HEK293 (cell line): ENCODE results near the gene BECN2.

Experiments
- CTCF ChIA-PET: fragments of 350-600 bp; formaldehyde crosslinking; extraction: SDS; loops from one replicate; lab custom pipeline; 2021; ENCODE audit warnings: antibody characterized with exemption; lab: Yijun Ruan, JAX
- POLR2A ChIA-PET: fragments of 300-600 bp; formaldehyde crosslinking; extraction: SDS; loops from one replicate; lab custom pipeline; 2020; ENCODE audit warnings: antibody characterized with exemption, inconsistent platforms; lab: Yijun Ruan, JAX
- H3K27ac ChIP-seq: fragments of 200-500 bp; sonication (Bioruptor generic); 2 replicates; pipeline ENCODE4 v1.5.1; 2014; ENCODE audit warnings: low read depth, low read length, control low read depth, inconsistent platforms; ENCODE audit errors: extremely low read depth
- H3K36me3 ChIP-seq, 2 experiments: fragments of 200-500 bp in 1 of 2; sonication (Bioruptor generic) in 1 of 2; 1 replicate in 1 of 2; 2 replicates in 1 of 2; pipeline ENCODE4 v1.5.1; 2014 to 2017; ENCODE audit warnings: inconsistent platforms in 2 of 2, low read length in 2 of 2; ENCODE audit not compliant: control insufficient read depth in 2 of 2, insufficient read depth in 1 of 2
- H3K4me1 ChIP-seq: fragments of 200-500 bp; sonication (Bioruptor generic); 2 replicates; pipeline ENCODE4 v1.5.1; 2014; ENCODE audit warnings: mild to moderate bottlenecking, low read length, inconsistent platforms; ENCODE audit not compliant: control insufficient read depth, insufficient read depth
- H3K4me3 ChIP-seq: 2 replicates; pipeline ENCODE4 v1.5.1; 2011; ENCODE audit warnings: low read depth, mild to moderate bottlenecking, control low read depth, low read length, moderate library complexity
- H3K9me3 ChIP-seq: fragments of 200-500 bp; sonication (Bioruptor generic); 2 replicates; pipeline ENCODE4 v1.5.1; 2014; ENCODE audit warnings: low read depth, low read length, inconsistent platforms; ENCODE audit not compliant: control insufficient read depth, insufficient read depth
- BCL11A ChIP-seq: fragments of 450-650 bp; formaldehyde crosslinking; IDR thresholded peaks from 2 replicates; pipeline ENCODE4 v1.5.1; 2016; ENCODE audit warnings: low read depth, missing biosample characterization, missing genetic modification characterization
- FEZF1 ChIP-seq: fragments of 450-650 bp; formaldehyde crosslinking; IDR thresholded peaks from 2 replicates; pipeline ENCODE4 v1.5.1; 2016; ENCODE audit warnings: missing biosample characterization, missing genetic modification characterization
- GLI4 ChIP-seq: fragments of 450-650 bp; formaldehyde crosslinking; IDR thresholded peaks from 2 replicates; pipeline ENCODE4 v1.5.1; 2016; ENCODE audit warnings: missing biosample characterization, missing genetic modification characterization
- INSM2 ChIP-seq: fragments of 450-650 bp; formaldehyde crosslinking; IDR thresholded peaks from 2 replicates; pipeline ENCODE4 v1.5.1; 2016; ENCODE audit warnings: missing biosample characterization, missing genetic modification characterization
- OVOL3 ChIP-seq: fragments of 450-650 bp; formaldehyde crosslinking; IDR thresholded peaks from 2 replicates; pipeline ENCODE4 v1.5.1; 2016; ENCODE audit warnings: missing biosample characterization, missing genetic modification characterization
- REPIN1 ChIP-seq: fragments of 450-650 bp; formaldehyde crosslinking; IDR thresholded peaks from 2 replicates; pipeline ENCODE4 v1.5.1; 2017; ENCODE audit warnings: missing biosample characterization, missing genetic modification characterization, low read depth
- SCRT2 ChIP-seq: fragments of 450-650 bp; formaldehyde crosslinking; IDR thresholded peaks from 2 replicates; pipeline ENCODE4 v1.5.1; 2016; ENCODE audit warnings: missing biosample characterization, missing genetic modification characterization
- YY2 ChIP-seq: fragments of 450-650 bp; formaldehyde crosslinking; IDR thresholded peaks from 2 replicates; pipeline ENCODE4 v1.5.1; 2016; ENCODE audit warnings: missing biosample characterization, missing genetic modification characterization
- ZBTB21 ChIP-seq: fragments of 450-650 bp; formaldehyde crosslinking; IDR thresholded peaks from 2 replicates; pipeline ENCODE4 v1.5.1; 2017; ENCODE audit warnings: missing biosample characterization, missing genetic modification characterization
- ZNF140 ChIP-seq: fragments of 450-650 bp; formaldehyde crosslinking; IDR thresholded peaks from 2 replicates; pipeline ENCODE4 v1.5.1; 2016; ENCODE audit warnings: missing biosample characterization, missing genetic modification characterization
- ZNF155 ChIP-seq: fragments of 450-650 bp; formaldehyde crosslinking; IDR thresholded peaks from 2 replicates; pipeline ENCODE4 v1.5.1; 2016; ENCODE audit warnings: missing biosample characterization, missing genetic modification characterization
- ZNF175 ChIP-seq: fragments of 450-650 bp; formaldehyde crosslinking; IDR thresholded peaks from 2 replicates; pipeline ENCODE4 v1.5.1; 2016; ENCODE audit warnings: missing biosample characterization, missing genetic modification characterization
- ZNF19 ChIP-seq: fragments of 450-650 bp; formaldehyde crosslinking; IDR thresholded peaks from 2 replicates; pipeline ENCODE4; 2016; ENCODE audit warnings: missing biosample characterization, missing genetic modification characterization, low read depth
- ZNF221 ChIP-seq: fragments of 450-650 bp; formaldehyde crosslinking; IDR thresholded peaks from 2 replicates; pipeline ENCODE4 v1.5.1; 2017; ENCODE audit warnings: missing biosample characterization, missing genetic modification characterization, borderline replicate concordance
- ZNF266 ChIP-seq: fragments of 450-650 bp; formaldehyde crosslinking; IDR thresholded peaks from 2 replicates; pipeline ENCODE4 v1.5.1; 2016; ENCODE audit warnings: missing biosample characterization, missing genetic modification characterization, low read depth
- ZNF292 ChIP-seq: fragments of 450-650 bp; formaldehyde crosslinking; IDR thresholded peaks from 2 replicates; pipeline ENCODE4 v1.5.1; 2016; ENCODE audit warnings: low read depth, missing biosample characterization, missing genetic modification characterization, borderline replicate concordance
- ZNF350 ChIP-seq: fragments of 450-650 bp; formaldehyde crosslinking; IDR thresholded peaks from 2 replicates; pipeline ENCODE4 v1.5.0; 2017; ENCODE audit warnings: missing biosample characterization, mild to moderate bottlenecking, missing genetic modification characterization
- ZNF391 ChIP-seq: fragments of 450-650 bp; formaldehyde crosslinking; IDR thresholded peaks from 2 replicates; pipeline ENCODE4 v1.5.1; 2016; ENCODE audit warnings: low read depth, missing biosample characterization, missing genetic modification characterization, borderline replicate concordance
- ZNF394 ChIP-seq: fragments of 450-650 bp; formaldehyde crosslinking; IDR thresholded peaks from 2 replicates; pipeline ENCODE4 v1.5.1; 2016; ENCODE audit warnings: missing biosample characterization, missing genetic modification characterization, mild to moderate bottlenecking, moderate library complexity, borderline replicate concordance
- ZNF416 ChIP-seq: fragments of 450-650 bp; formaldehyde crosslinking; IDR thresholded peaks from 2 replicates; pipeline ENCODE4 v1.5.1; 2016; ENCODE audit warnings: missing biosample characterization, missing genetic modification characterization
- ZNF558 ChIP-seq: fragments of 450-650 bp; formaldehyde crosslinking; IDR thresholded peaks from 2 replicates; pipeline ENCODE4 v1.5.1; 2016; ENCODE audit warnings: missing biosample characterization, missing genetic modification characterization
- ZNF621 ChIP-seq: fragments of 450-650 bp; formaldehyde crosslinking; IDR thresholded peaks from 2 replicates; pipeline ENCODE4 v1.5.1; 2017; ENCODE audit warnings: missing biosample characterization, missing genetic modification characterization
- ZNF747 ChIP-seq: fragments of 450-650 bp; formaldehyde crosslinking; IDR thresholded peaks from 2 replicates; pipeline ENCODE4 v1.5.1; 2016; ENCODE audit warnings: missing biosample characterization, missing genetic modification characterization
- ZNF76 ChIP-seq: fragments of 450-650 bp; formaldehyde crosslinking; IDR thresholded peaks from 2 replicates; pipeline ENCODE4; 2016; ENCODE audit warnings: low read depth, missing biosample characterization, missing genetic modification characterization, borderline replicate concordance
- TF ChIP-seq, protein P1 (sequence below): fragments of 450-650 bp; formaldehyde crosslinking; IDR thresholded peaks from 2 replicates; pipeline ENCODE4 v1.5.1; 2016; ENCODE audit warnings: missing biosample characterization, missing genetic modification characterization
- TF ChIP-seq, protein P2 (sequence below): fragments of 450-650 bp; formaldehyde crosslinking; IDR thresholded peaks from 2 replicates; pipeline ENCODE4 v1.5.1; 2016; ENCODE audit warnings: missing biosample characterization, missing genetic modification characterization
- TF ChIP-seq, protein P3 (sequence below): fragments of 450-650 bp; formaldehyde crosslinking; IDR thresholded peaks from 2 replicates; pipeline ENCODE4 v1.5.1; 2017; ENCODE audit warnings: missing biosample characterization, mild to moderate bottlenecking, missing genetic modification characterization, moderate library complexity
- TF ChIP-seq, protein P4 (sequence below): fragments of 450-650 bp; formaldehyde crosslinking; optimal IDR thresholded peaks from 2 replicates; pipeline ENCODE3; 2016; ENCODE audit warnings: missing biosample characterization, mild to moderate bottlenecking, missing genetic modification characterization

BECN2 gene

GRCh38 chr1:241934201-241934848, 23.2 kb upstream of the BECN2 start (continued):
- TF ChIP-seq SCRT2 (no peak), ZNF292 (tag by site-specific recombination) (no peak), ZNF76 (tag by site-specific recombination) (0 out of 2 replicates have a peak, but pooled peaks have one; percentile 26), INSM2 (tag by site-specific recombination) (peak; percentile 69; the same call in 1 of the 2 replicates), ZNF155 (tag by site-specific recombination) (no peak), GLI4 (no peak), ZBTB21 (no peak), ZNF140 (tag by site-specific recombination) (no peak), ZNF391 (tag by site-specific recombination) (no peak), FEZF1 (no peak)

DNA sequence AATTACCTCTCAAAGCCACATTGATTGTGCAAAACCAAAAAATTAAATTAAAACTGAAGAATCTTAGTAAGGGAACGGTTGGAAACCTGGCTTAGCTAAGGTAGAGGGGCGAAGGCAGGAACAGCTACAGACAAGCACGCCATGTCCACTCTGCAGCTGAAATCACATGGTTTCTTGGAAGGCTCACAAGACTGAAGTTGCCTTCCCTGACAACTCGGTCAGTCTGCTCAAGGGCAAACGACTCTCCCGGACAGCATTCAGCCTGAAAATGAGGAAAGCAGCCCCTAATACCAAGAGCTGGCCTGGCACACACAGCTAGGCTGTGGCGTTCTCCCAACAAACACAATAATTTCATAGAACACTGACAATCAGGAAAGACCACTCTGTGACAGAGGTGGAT, 22.7 kb upstream of the BECN2 start:
- TF ChIP-seq ZNF394 (tag by site-specific recombination): no peak
- TF ChIP-seq REPIN1 (tag by site-specific recombination): no peak
- CTCF ChIA-PET: interaction anchor here (0.6 to 1.1 kb wide), 2 partner anchors 64 to 126 kb away, joined by 4 to 5 read pairs; partner anchors contain the start of gene MAP1LC3C
- no peak overlapping the region for H3K4me3 ChIP-seq
- H3K36me3 ChIP-seq: no peaks in the 10 kb centered on the region
- no peak overlapping the region for H3K27ac ChIP-seq
- H3K9me3 ChIP-seq: no peaks in the 10 kb centered on the region
- POLR2A ChIA-PET: no interaction called here
- no peaks in the 10 kb centered on the region for H3K4me1 ChIP-seq

DNA sequence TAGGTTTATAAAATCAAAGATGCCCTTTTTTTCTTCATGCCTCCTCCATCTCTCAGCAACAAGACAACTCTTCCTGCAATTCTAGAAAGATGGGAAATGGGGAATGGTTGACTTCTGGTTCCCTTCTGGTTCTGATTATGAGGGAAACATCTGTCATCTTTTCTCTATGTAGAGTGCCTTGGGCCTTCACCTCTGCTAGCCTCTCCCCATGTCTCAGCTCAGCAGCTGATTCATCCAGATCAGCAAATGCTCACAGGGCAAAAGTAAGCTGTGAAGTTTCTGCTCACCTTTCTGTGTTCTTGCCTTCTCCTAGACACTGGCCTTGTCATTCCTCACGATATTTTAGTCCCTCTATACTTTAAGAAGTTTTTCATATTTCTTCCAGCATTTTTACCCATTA, 17.8 kb upstream of the BECN2 start:
- Histone ChIP-seq H3K9me3 (no peaks in the 10 kb centered on the region), H3K4me3 (no peak overlapping the region), H3K36me3 (no peaks in the 10 kb centered on the region), H3K27ac (no peak overlapping the region), H3K4me1 (no peaks in the 10 kb centered on the region)
- CTCF ChIA-PET: no interaction called here
- POLR2A ChIA-PET: no interaction called here
- TF ChIP-seq BCL11A (tag by site-specific recombination) (no peak), ZNF350 (tag by site-specific recombination) (no peak), OVOL3 (tag by site-specific recombination) (no peak), YY2 (tag by site-specific recombination) (no peak), ZNF221 (tag by site-specific recombination) (no peak), ZNF175 (tag by site-specific recombination) (no peak), ZNF558 (tag by site-specific recombination) (no peak), ZNF266 (tag by site-specific recombination) (no peak), ZNF621 (tag by site-specific recombination) (no peak), ZNF19 (tag by site-specific recombination) (no peak), ZNF747 (tag by site-specific recombination) (no peak), ZNF416 (no peak)
- TF ChIP-seq, protein P1, sequence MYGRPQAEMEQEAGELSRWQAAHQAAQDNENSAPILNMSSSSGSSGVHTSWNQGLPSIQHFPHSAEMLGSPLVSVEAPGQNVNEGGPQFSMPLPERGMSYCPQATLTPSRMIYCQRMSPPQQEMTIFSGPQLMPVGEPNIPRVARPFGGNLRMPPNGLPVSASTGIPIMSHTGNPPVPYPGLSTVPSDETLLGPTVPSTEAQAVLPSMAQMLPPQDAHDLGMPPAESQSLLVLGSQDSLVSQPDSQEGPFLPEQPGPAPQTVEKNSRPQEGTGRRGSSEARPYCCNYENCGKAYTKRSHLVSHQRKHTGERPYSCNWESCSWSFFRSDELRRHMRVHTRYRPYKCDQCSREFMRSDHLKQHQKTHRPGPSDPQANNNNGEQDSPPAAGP (tag by site-specific recombination): no peak
- TF ChIP-seq, protein P2, sequence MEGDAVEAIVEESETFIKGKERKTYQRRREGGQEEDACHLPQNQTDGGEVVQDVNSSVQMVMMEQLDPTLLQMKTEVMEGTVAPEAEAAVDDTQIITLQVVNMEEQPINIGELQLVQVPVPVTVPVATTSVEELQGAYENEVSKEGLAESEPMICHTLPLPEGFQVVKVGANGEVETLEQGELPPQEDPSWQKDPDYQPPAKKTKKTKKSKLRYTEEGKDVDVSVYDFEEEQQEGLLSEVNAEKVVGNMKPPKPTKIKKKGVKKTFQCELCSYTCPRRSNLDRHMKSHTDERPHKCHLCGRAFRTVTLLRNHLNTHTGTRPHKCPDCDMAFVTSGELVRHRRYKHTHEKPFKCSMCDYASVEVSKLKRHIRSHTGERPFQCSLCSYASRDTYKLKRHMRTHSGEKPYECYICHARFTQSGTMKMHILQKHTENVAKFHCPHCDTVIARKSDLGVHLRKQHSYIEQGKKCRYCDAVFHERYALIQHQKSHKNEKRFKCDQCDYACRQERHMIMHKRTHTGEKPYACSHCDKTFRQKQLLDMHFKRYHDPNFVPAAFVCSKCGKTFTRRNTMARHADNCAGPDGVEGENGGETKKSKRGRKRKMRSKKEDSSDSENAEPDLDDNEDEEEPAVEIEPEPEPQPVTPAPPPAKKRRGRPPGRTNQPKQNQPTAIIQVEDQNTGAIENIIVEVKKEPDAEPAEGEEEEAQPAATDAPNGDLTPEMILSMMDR (tag by site-specific recombination): no peak
- TF ChIP-seq, protein P3, sequence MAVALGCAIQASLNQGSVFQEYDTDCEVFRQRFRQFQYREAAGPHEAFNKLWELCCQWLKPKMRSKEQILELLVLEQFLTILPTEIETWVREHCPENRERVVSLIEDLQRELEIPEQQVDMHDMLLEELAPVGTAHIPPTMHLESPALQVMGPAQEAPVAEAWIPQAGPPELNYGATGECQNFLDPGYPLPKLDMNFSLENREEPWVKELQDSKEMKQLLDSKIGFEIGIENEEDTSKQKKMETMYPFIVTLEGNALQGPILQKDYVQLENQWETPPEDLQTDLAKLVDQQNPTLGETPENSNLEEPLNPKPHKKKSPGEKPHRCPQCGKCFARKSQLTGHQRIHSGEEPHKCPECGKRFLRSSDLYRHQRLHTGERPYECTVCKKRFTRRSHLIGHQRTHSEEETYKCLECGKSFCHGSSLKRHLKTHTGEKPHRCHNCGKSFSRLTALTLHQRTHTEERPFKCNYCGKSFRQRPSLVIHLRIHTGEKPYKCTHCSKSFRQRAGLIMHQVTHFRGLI: no peak
- TF ChIP-seq, protein P4, sequence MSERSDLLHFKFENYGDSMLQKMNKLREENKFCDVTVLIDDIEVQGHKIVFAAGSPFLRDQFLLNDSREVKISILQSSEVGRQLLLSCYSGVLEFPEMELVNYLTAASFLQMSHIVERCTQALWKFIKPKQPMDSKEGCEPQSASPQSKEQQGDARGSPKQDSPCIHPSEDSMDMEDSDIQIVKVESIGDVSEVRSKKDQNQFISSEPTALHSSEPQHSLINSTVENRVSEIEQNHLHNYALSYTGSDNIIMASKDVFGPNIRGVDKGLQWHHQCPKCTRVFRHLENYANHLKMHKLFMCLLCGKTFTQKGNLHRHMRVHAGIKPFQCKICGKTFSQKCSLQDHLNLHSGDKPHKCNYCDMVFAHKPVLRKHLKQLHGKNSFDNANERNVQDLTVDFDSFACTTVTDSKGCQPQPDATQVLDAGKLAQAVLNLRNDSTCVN: no peak
